Heart right ventricle (tissue), 16 donors: ENCODE measurements around the gene DUOX2. TPM values are rescaled to one million over a fixed set of nuclear protein-coding genes. Genes with fewer than 3 reads are reported as not detected.

Experiments
- ATAC-seq, 8 donors: fragments of 200-7000 bp; cut with Tn5 transposase; one replicate each; pipeline ENCODE4 v1.9.1; 2020; ENCODE audit warnings: mild to moderate bottlenecking in 8 of 8, moderate library complexity in 8 of 8, moderate number of reproducible peaks in 1 of 8
- DNase-seq, 2 donors: peaks; one replicate each; pipeline ENCODE4 v3.0.0-alpha.2; 2020
- H3K27ac ChIP-seq, 10 donors: fragments of 200-600 bp; sonication (generic) in 2 of 10; one replicate each; pipeline versions ENCODE4 v1.5.0 to v1.8.0; 2020 to 2022; ENCODE audit warnings: mild to moderate bottlenecking in 3 of 10
- H3K27me3 ChIP-seq, 7 donors: fragments of 200-600 bp; one replicate each; pipeline ENCODE4 v1.8.0; 2021 to 2022; ENCODE audit warnings: mild to moderate bottlenecking in 2 of 7
- H3K36me3 ChIP-seq, 9 donors: fragments of 200-600 bp; sonication (generic) in 1 of 9; one replicate each; pipeline versions ENCODE4 v1.5.0 to v1.8.0; 2020 to 2022; ENCODE audit warnings: mild to moderate bottlenecking in 2 of 9
- H3K4me1 ChIP-seq, 9 donors: fragments of 200-600 bp; sonication (generic) in 1 of 9; one replicate each; pipeline versions ENCODE4 v1.5.0 to v1.8.0; 2020 to 2022; ENCODE audit warnings: mild to moderate bottlenecking in 4 of 9
- H3K4me3 ChIP-seq, 10 donors: fragments of 200-600 bp; sonication (generic) in 2 of 10; one replicate each; pipeline versions ENCODE4 v1.5.0 to v1.8.0; 2020 to 2022; ENCODE audit warnings: mild to moderate bottlenecking in 7 of 10, moderate library complexity in 2 of 10
- H3K9me3 ChIP-seq, 11 donors: fragments of 200-600 bp in 10 of 11; sonication (generic) in 2 of 11; one replicate each; pipeline versions ENCODE4 v1.5.0 to v1.8.0; 2013 to 2022; ENCODE audit warnings: mild to moderate bottlenecking in 2 of 11, control low read depth in 1 of 11, moderate library complexity in 1 of 11
- WGBS, 2 donors: extraction: QIAGEN DNeasy Blood & Tissue Kit; methylation state at CpG; one replicate each; pipeline ENCODE4 v1.1.7; 2013; ENCODE audit warnings: inconsistent platforms in 1 of 2; 5-methylcytosine and 5-hydroxymethylcytosine counted together
- intact Hi-C, 10 donors: fragments of 100-400 bp; cut with DNase I; formaldehyde crosslinking; loops; one replicate each; pipeline versions ENCODE4 v1.11.1 to v1.14.2; 2022
- polyA plus RNA-seq, 2 donors: library from polyadenylated mRNA; stranded (reverse); fragments of 200-250 nt; gene quantifications; one replicate each; pipeline ENCODE4 v1.2.3, GENCODE V29; 2013
- total RNA-seq, 10 donors: library from RNA; stranded (reverse); fragmentation: NEBNext Ultra II Directional in 3 of 10; extraction: Animal tissue kit (Norgen Biotek cat#: 25700) in 3 of 10; gene quantifications; one replicate each; pipeline versions ENCODE4 v1.2.1 to v1.2.4, GENCODE V29; 2021 to 2023
- TF ChIP-seq, protein P1 (sequence below), 9 donors: fragments of 200-600 bp; sonication (generic) in 2 of 9; IDR thresholded peaks; one replicate each; pipeline versions ENCODE4 v1.5.0 to v1.8.0; 2021 to 2022; ENCODE audit warnings: antibody characterized with exemption in 9 of 9, mild to moderate bottlenecking in 5 of 9, moderate library complexity in 1 of 9
- donor health status: Arrhythmogenic right ventricular cardiomyopathy.
- donor health status: ischemic (EF 13 %, LVEDD 7.1; RV severe dilation, severe dysfunction).
- donor health status: healthy with polysubstance abuse.
- donor health status: DM: no; HTN: yes; CAD: no.
- donor health status: DM: no; HTN: no; CAD: no.
- donor health status: ischemic (EF 25% LVEDD 6.9; RV normal size, moderate dysfunction).
- donor health status: ischemic (EF 25% LVEDD 5.7; RV mildly dilated, moderate dysfunction).
- donor health status: healthy.
- donor health status: DM: yes; HTN: yes; CAD: no.
- donor health status: Ischemic cardiomyopathy.
- donor health status: ischemic (EF 35%, LVEDD 5.7; RV mildly dilated, moderate dysfunction).
- donor health status: nonischemic (EF 11% LVEDD 7.7; RV severe dilation, severe dysfunction).
- donor health status: DM: yes; HTN: yes; CAD: no.
- donor health status: PGD.
- donor health status: ischemic (EF 29% LVEDD 5.4; RV normal size, mild dysfunction).
- donor health status: nonischemic (EF 23%, LVEDD 6.1; RV moderate dilation, normal function).

Gene DUOX2
- total and polyA plus RNA-seq, 12 donors = 0.03 to 0.73 (median 0.15) TPM; not detected in 1

DNA sequence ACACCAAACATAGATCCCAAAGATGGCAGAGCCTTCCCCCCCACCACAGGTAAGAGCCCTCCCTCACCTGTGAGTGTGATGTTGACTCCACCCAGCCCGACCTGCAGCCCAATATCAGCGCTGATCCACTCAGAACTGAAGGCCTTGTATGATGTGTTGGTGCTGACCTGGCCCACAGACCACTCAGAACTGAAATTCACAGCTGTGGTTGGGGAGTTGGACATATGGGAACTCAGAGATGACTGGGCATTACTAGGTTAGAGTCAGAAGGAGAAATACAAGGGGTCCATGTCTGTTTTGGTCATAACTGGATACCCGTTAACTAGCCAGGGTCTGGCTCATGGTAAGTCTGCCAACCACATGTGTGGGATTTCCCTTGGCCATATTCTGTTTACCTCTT, 7.0 kb upstream of the DUOX2 start:
- DNase-seq = no peak
- Histone ChIP-seq H3K27me3 (peaks cover 12 to 87% (median 73%) of the 10 kb centered on the region in 7 donors), H3K4me3 (no peak overlapping the region), H3K4me1 (peaks cover 8 to 20% (median 15%) of the 10 kb centered on the region in 9 donors), H3K9me3 (no peaks in the 10 kb centered on the region), H3K27ac (no peak overlapping the region), H3K36me3 (no peaks in the 10 kb centered on the region)
- intact Hi-C loops = no loop called here
- no peak for ATAC-seq
- TF ChIP-seq, protein P1, sequence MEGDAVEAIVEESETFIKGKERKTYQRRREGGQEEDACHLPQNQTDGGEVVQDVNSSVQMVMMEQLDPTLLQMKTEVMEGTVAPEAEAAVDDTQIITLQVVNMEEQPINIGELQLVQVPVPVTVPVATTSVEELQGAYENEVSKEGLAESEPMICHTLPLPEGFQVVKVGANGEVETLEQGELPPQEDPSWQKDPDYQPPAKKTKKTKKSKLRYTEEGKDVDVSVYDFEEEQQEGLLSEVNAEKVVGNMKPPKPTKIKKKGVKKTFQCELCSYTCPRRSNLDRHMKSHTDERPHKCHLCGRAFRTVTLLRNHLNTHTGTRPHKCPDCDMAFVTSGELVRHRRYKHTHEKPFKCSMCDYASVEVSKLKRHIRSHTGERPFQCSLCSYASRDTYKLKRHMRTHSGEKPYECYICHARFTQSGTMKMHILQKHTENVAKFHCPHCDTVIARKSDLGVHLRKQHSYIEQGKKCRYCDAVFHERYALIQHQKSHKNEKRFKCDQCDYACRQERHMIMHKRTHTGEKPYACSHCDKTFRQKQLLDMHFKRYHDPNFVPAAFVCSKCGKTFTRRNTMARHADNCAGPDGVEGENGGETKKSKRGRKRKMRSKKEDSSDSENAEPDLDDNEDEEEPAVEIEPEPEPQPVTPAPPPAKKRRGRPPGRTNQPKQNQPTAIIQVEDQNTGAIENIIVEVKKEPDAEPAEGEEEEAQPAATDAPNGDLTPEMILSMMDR (IDR thresholded peaks at IDR 0.05) = no peak
- WGBS, 2 donors = 93 to 94% methylated on average over 3 of the region's 3 CpGs

DNA sequence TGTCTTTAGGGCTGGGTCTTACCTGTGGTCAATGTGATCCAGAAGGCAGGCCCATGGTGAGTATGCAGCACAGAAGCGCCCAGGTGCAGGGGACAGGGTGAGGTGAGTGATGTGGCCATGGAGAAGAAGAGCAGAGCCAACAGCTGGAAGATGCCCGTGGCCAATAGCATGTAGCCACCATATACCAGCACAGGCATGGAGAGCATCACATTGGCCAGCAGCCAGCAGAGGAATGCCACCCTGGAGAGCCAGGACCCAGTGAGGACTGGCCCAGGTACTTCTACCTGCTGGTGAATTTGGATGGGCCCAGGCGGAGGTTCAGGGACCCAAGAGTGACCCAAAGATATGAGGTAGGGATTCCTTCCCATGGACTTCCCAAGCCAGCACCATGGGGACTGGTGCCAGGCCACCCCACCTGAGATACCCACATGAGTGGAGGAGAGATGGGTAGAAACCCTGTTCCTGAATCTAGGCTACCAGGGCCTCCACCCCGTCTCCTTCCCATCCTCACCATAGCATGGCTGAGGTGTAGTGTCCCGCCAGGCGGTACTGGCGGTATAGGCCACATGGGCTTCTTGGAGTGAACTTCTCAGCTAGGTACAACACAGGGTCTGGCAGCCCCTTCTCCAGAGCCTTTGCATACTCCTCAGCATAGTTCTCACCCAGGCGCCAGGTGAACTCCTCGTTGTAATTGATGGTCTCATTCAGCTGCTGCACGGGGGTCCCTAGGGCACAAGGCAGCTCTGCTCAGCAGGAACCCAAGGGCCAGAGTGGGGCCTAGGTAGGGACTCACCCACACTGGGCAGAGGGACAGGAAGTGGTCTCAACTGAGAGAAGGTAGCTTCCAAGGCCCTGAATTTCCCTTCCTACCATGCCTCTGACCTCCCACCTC, 6.4 kb upstream of the DUOX2 start:
- no peak overlapping the region for H3K4me3 ChIP-seq
- DNase-seq (no peak), ATAC-seq (no peak)
- no peak overlapping the region for H3K27ac ChIP-seq
- H3K4me1 ChIP-seq = peaks cover 8 to 20% (median 15%) of the 10 kb centered on the region in 9 donors
- H3K9me3 ChIP-seq = no peaks in the 10 kb centered on the region
- peaks cover 18 to 87% (median 74%) of the 10 kb centered on the region in 7 donors for H3K27me3 ChIP-seq
- no peaks in the 10 kb centered on the region for H3K36me3 ChIP-seq
- TF ChIP-seq, protein P1 (IDR thresholded peaks at IDR 0.05) = no peak
- 96% methylated on average over 10 of the region's 10 CpGs for WGBS, 2 donors
- intact Hi-C loops = no loop called here

DNA sequence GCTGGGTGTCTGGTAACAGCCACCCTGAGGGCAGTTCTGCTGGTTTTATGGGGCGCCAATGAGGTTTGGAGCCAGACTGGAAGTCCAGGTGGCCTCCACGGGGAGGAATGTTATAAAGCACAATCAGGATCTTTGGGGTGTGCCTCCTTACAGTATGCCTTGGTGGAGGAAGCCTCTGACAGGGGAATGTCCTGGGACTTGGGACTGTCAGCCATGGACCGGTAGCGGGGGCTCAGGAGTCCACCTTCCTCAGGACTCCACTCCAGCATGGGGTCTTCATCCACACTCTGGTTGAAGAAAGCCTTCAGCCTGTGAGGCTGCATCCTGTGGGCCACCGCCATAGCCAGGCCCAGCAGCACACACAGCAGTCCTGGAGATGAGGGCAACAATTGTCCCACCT, 5.0 kb upstream of the DUOX2 start:
- 90 to 94% methylated on average over 5 of the region's 5 CpGs for WGBS, 2 donors
- Histone ChIP-seq H3K4me1 (peaks cover 8 to 28% (median 15%) of the 10 kb centered on the region in 9 donors), H3K9me3 (no peaks in the 10 kb centered on the region), H3K4me3 (no peak overlapping the region), H3K27ac (no peak overlapping the region), H3K27me3 (peaks cover 20 to 90% (median 76%) of the 10 kb centered on the region in 7 donors), H3K36me3 (no peaks in the 10 kb centered on the region)
- DNase-seq = no peak
- TF ChIP-seq, protein P1 (IDR thresholded peaks at IDR 0.05) = no peak
- no peak for ATAC-seq
- intact Hi-C loops = loop anchor here in 4 of 10 donors (5.0 to 10.0 kb wide), 4 partner anchors 74 to 152 kb away; no protein-coding TSS in a partner anchor

DNA sequence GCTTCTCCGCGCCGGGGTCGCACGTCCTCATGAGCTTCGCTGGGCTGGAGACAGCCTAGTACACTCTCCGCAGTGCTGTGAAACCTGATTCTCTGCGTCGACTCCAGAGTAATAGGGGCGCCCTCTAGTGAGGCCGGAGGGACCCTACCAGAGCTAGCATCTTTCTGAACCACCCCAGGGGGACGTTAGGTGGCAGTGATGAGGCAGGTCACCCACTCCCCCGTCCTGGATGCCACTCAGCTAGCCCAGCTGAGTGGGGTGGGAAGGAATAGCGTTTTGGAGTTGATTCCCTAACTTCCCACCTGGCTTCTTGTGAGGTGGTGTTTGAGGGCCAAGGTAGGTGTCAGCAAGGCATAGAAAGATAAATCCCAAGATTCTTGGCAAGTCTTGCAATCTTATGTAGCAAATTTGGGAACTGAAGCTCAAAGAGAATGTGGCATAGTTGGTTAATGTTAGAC, 4.2 kb upstream of the DUOX2 start:
- H3K9me3 ChIP-seq = no peaks in the 10 kb centered on the region
- intact Hi-C loops = loop anchor here in 4 of 10 donors (5.0 to 10.0 kb wide), 4 partner anchors 73 to 151 kb away; no protein-coding TSS in a partner anchor
- TF ChIP-seq, protein P1 (IDR thresholded peaks at IDR 0.05) = peak; percentile 90 to 100 (median 99)
- ATAC-seq = peak; percentile 93 to 97 (median 96)
- 0% methylated on average over 14 of the region's 14 CpGs for WGBS, 2 donors
- DNase-seq = peak; percentile 81 to 89
- no peak overlapping the region for H3K27ac ChIP-seq
- H3K4me3 ChIP-seq = peak overlapping the region in 8 of 10 donors; percentile 16 to 44 (median 34)
- peaks cover 22 to 94% (median 80%) of the 10 kb centered on the region in 7 donors for H3K27me3 ChIP-seq
- no peaks in the 10 kb centered on the region for H3K36me3 ChIP-seq
- peaks cover 8 to 35% (median 15%) of the 10 kb centered on the region in 9 donors for H3K4me1 ChIP-seq
